Measurements from ENCODE around the gene H1-8. TPM values are rescaled to one million over a fixed set of nuclear protein-coding genes. Genes with fewer than 3 reads are reported as not detected.

Gene H1-8
- total RNA-seq, 2 experiments from 2014 or later, result not detected

GRCh38 chr3:129599073-129599472 lies 56.1 kb downstream of the H1-8 start:
- H3K9me3 Mint-ChIP-seq, result no peaks in the 10 kb centered on the region
- H3K4me1 Mint-ChIP-seq, result peaks cover 8% of the 10 kb centered on the region
- DNase-seq, result no peak
- no peaks in the 10 kb centered on the region for H3K36me3 Mint-ChIP-seq (ENCODE audit: low read depth)
- H3K27me3 Mint-ChIP-seq, result peaks cover 57% of the 10 kb centered on the region
- POLR2A ChIA-PET, result no interaction called here
- no peak overlapping the region for H3K4me3 Mint-ChIP-seq
- CTCF ChIA-PET, result interaction anchor here (1.4 kb wide), 1 partner anchor 109 kb away, joined by 3 read pairs; no protein-coding TSS in a partner anchor
- no peak overlapping the region for H3K27ac Mint-ChIP-seq

DNA sequence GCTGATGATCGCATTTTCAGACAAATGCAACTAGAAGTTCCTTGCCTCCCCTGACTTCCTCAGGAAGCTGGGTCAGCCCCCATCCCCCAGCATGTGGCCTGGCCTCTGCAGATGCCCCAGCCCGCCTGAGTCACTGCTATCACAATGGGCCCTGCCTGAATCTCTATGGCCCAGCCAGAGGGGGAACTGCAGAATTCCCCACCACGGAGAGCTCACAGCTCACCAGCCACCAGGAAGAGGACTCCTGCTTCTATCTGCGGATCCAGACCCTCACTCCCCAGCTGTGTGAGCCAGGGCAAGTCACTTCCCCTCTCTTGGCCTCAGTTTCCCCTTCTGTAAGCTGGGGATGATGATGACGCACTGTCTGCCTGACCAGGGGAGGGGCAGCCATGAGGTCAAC lies 56.6 kb downstream of the H1-8 start:
- Mint-ChIP-seq H3K4me3 (no peak overlapping the region), H3K36me3 (ENCODE audit: low read depth) (no peaks in the 10 kb centered on the region), H3K4me1 (peaks cover 4% of the 10 kb centered on the region), H3K27me3 (peaks cover 62% of the 10 kb centered on the region), H3K9me3 (no peaks in the 10 kb centered on the region), H3K27ac (no peak overlapping the region)
- ChIA-PET POLR2A (no interaction called here), CTCF (interaction anchor here (1.1 kb wide), 1 partner anchor 14 kb away, joined by 3 read pairs; no protein-coding TSS in a partner anchor)
- no peak for DNase-seq

DNA sequence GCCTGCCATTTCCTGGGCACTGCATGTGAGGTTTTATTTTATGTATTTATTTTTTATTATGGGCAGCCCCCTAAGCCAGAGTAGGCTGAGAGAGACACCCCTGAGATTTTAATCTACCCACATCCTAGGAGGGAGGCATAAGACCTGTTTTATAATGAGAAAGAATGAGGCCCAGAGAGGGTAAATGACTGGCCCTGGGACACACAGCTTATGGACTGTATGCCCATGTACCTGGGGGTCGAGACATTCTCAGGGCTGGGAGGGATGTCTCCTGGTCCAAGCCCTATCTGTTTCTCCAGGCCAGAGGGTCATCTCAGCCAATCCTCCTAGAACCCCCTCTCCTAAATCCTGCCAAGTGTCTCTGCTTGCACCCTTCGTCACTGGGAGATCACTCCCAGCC lies 57.4 kb downstream of the H1-8 start:
- Mint-ChIP-seq H3K4me3 (no peak overlapping the region), H3K27me3 (peaks cover 64% of the 10 kb centered on the region), H3K27ac (no peak overlapping the region), H3K36me3 (ENCODE audit: low read depth) (no peaks in the 10 kb centered on the region), H3K9me3 (no peaks in the 10 kb centered on the region), H3K4me1 (no peaks in the 10 kb centered on the region)
- DNase-seq, result no peak
- ChIA-PET CTCF (interaction anchor here (1.1 kb wide), 1 partner anchor 13 kb away, joined by 3 read pairs; no protein-coding TSS in a partner anchor), POLR2A (no interaction called here)

Other genes with a start within 250 kb of the H1-8 start
- gene EFCAB12, start 114.5 kb upstream of the H1-8 start, total RNA-seq, result under 1 TPM; 0.69 TPM
- gene MBD4, start 103.2 kb upstream of the H1-8 start, total RNA-seq, result 10 to 100 TPM; 47.9 to 50.6 TPM
- 10 to 100 TPM; 24.9 to 27.2 TPM for gene IFT122, start 103.0 kb upstream of the H1-8 start, total RNA-seq
- not detected for gene RHO, start 14.5 kb upstream of the H1-8 start, total RNA-seq
- gene PLXND1, start 63.5 kb downstream of the H1-8 start, total RNA-seq, result 1 to 10 TPM; 1.2 to 1.4 TPM